ENCODE results near the gene SLC27A2. TPM values are rescaled to one million over a fixed set of nuclear protein-coding genes. Genes with fewer than 3 reads are reported as not detected.

Gene SLC27A2
- total and polyA plus RNA-seq, 10 of the 15 experiments (the other 5 are each of a cell fraction or from before 2014, with no cell fraction given) = 0.22 to 1.2 (median 0.69) TPM; not detected in 1

- Histone ChIP-seq H2AFZ (ENCODE audit: control insufficient read depth, low read depth, low read length) (no peak overlapping the region), H3K27me3 (replicated peaks in 1 of 2; ENCODE audit: control insufficient read depth in 2 of 2, insufficient read depth in 2 of 2, low read length in 1 of 2) (0 out of 4 replicates have a peak, but pooled peaks cover 0 to 4% of the 10 kb centered on the region in 2 experiments), H3K4me1 (ENCODE audit: control insufficient read depth, insufficient read depth, low read length) (peaks cover 7% of the 10 kb centered on the region; the same call in 1 of the 2 replicates), H3K4me2 (ENCODE audit: control insufficient read depth, insufficient read depth) (no peak overlapping the region), H3K36me3 (ENCODE audit: control insufficient read depth in 2 of 2, insufficient read depth in 2 of 2, low read length in 1 of 2) (no peaks in the 10 kb centered on the region), H3K4me3 (no peak overlapping the region), H4K20me1 (ENCODE audit: control insufficient read depth, insufficient read depth) (no peaks in the 10 kb centered on the region), H3K9ac (ENCODE audit: control insufficient read depth, insufficient read depth, low read length) (no peak overlapping the region), H3K27ac (ENCODE audit: control insufficient read depth, insufficient read depth) (no peak overlapping the region), H3K9me3 (replicated peaks; ENCODE audit: control insufficient read depth, insufficient read depth, low read length) (no peaks in the 10 kb centered on the region), H3K79me2 (ENCODE audit: control insufficient read depth, insufficient read depth, low read length) (no peaks in the 10 kb centered on the region)
- ChIA-PET SMC1A (ENCODE audit: uncharacterized antibody, unreplicated experiment) (interaction anchor here (0.6 to 1.2 kb wide), 5 partner anchors 9 to 135 kb away, joined by 3 to 6 read pairs (median 3); no protein-coding TSS in a partner anchor), CTCF (interaction anchor here (0.9 to 4.3 kb wide), 3 partner anchors 30 to 177 kb away, joined by 3 to 44 read pairs (median 4); no protein-coding TSS in a partner anchor), POLR2A (no interaction called here), RAD21 (ENCODE audit: unreplicated experiment) (interaction anchor here (1.2 to 1.5 kb wide), 2 partner anchors 115 to 136 kb away, joined by 4 to 6 read pairs; no protein-coding TSS in a partner anchor)
- ATAC-seq (no peak), DNase-seq (ENCODE audit: low read depth, low spot score) (no peak), FAIRE-seq (no peak)
- WGBS (ENCODE audit: insufficient coverage, insufficient replicate concordance, low lambda C conversion rate, missing lambda C conversion rate) = 67% methylated on average over 7 of the region's 7 CpGs
- TF ChIP-seq CBFB (IDR thresholded peaks at IDR 0.05; ENCODE audit: low read depth) (no peak), POU2F2 (IDR thresholded peaks at IDR 0.05; ENCODE audit: borderline replicate concordance, low read depth, low read length) (no peak), BCLAF1 (IDR thresholded peaks at IDR 0.05) (no peak), GABPA (IDR thresholded peaks at IDR 0.05; ENCODE audit: low read depth) (no peak), CEBPZ (IDR thresholded peaks at IDR 0.05; ENCODE audit: low read depth, low read length) (no peak), TBL1XR1 (IDR thresholded peaks at IDR 0.05; ENCODE audit: low read depth, low read length) (no peak), ZBED1 (IDR thresholded peaks at IDR 0.05; ENCODE audit: borderline replicate concordance) (no peak), POLR2AphosphoS2 (IDR thresholded peaks at IDR 0.05; ENCODE audit: low read depth, low read length) (no peak)
- intact Hi-C loops (cut with micrococcal nuclease; ENCODE audit: unreplicated experiment) = loop anchor here (10.0 kb wide), 1 partner anchor 134 kb away; no protein-coding TSS in a partner anchor
- BruUV-seq (replicated peaks) = no TSS peak
- in situ Hi-C loops (cut with MboI) = no loop called here
Observed at GRCh38 chr15:50180582-50180981, 1.4 kb upstream of the SLC27A2 start.

Measured in GM12878 (cell line).